Measurements from ENCODE around the gene OR1S1. TPM values are rescaled to one million over a fixed set of nuclear protein-coding genes. Genes with fewer than 3 reads are reported as not detected.

The OR1S1 gene
- total and polyA plus RNA-seq, 2 donors (not counting 3 experiments of a cell fraction or from before 2014, with no cell fraction given), result not detected

- Histone ChIP-seq H2AFZ (ENCODE audit: low read depth, low read length) (no peak within 1 kb of the TSS), H3K4me2 (ENCODE audit: insufficient read depth, low read length) (no peak within 1 kb of the TSS), H3K9ac (replicated peaks; ENCODE audit: extremely low read depth, insufficient read depth, low read length) (no peak within 1 kb of the TSS), H3K36me3 (ENCODE audit: control insufficient read depth in 2 of 2, extremely low read depth in 1 of 2, insufficient read depth in 2 of 2, low read length in 2 of 2) (no peaks in the 10 kb centered on the region), H3K4me3 (replicated peaks in 1 of 3; ENCODE audit: insufficient read depth in 1 of 3, low read depth in 1 of 3, low read length in 3 of 3) (no peak within 1 kb of the TSS), H3K79me2 (ENCODE audit: control insufficient read depth, insufficient read depth, low read length) (no peaks in the 10 kb centered on the region), H4K20me1 (replicated peaks; ENCODE audit: control insufficient read depth, extremely low read depth, insufficient read depth, low read length) (no peaks in the 10 kb centered on the region), H3K9me1 (replicated peaks; ENCODE audit: control insufficient read depth, extremely low read depth, insufficient read depth, low read length) (no peaks in the 10 kb centered on the region), H3K27ac (ENCODE audit: insufficient read depth, low read depth, low read length) (no peak within 1 kb of the TSS), H3K4me1 (ENCODE audit: control insufficient read depth, extremely low read depth, insufficient read depth, low read length) (no peaks in the 10 kb centered on the region), H3K9me3 (replicated peaks; ENCODE audit: control insufficient read depth, insufficient read depth, low read length) (no peaks in the 10 kb centered on the region), H3K27me3 (ENCODE audit: control insufficient read depth in 2 of 2, insufficient read depth in 2 of 2, low read length in 2 of 2) (no peaks in the 10 kb centered on the region)
- FAIRE-seq (no peak), DNase-seq (ENCODE audit: low read depth, low spot score) (no peak)
- dilution Hi-C loops (cut with MboI; ENCODE audit: extremely low pct_ligation_motif_present, low sequenced_read_pairs), result no loop called here
- CTCF ChIA-PET, result no interaction called here
- no TSS peak for BruUV-seq (replicated peaks)
- intact Hi-C loops (cut with micrococcal nuclease), result no loop called here
- POLR2A ChIA-PET, result no interaction called here
- TF ChIP-seq, protein P1, sequence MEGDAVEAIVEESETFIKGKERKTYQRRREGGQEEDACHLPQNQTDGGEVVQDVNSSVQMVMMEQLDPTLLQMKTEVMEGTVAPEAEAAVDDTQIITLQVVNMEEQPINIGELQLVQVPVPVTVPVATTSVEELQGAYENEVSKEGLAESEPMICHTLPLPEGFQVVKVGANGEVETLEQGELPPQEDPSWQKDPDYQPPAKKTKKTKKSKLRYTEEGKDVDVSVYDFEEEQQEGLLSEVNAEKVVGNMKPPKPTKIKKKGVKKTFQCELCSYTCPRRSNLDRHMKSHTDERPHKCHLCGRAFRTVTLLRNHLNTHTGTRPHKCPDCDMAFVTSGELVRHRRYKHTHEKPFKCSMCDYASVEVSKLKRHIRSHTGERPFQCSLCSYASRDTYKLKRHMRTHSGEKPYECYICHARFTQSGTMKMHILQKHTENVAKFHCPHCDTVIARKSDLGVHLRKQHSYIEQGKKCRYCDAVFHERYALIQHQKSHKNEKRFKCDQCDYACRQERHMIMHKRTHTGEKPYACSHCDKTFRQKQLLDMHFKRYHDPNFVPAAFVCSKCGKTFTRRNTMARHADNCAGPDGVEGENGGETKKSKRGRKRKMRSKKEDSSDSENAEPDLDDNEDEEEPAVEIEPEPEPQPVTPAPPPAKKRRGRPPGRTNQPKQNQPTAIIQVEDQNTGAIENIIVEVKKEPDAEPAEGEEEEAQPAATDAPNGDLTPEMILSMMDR (IDR thresholded peaks at IDR 0.05; ENCODE audit: extremely low read depth in 1 of 2, insufficient read depth in 1 of 2, low read depth in 1 of 2, low read length in 2 of 2), result no peak
- TF ChIP-seq EZH2 (IDR thresholded peaks at IDR 0.05; ENCODE audit: borderline replicate concordance, low read depth, low read length, severe bottlenecking), result no peak
- no peak for TF ChIP-seq FOS (IDR thresholded peaks at IDR 0.05; ENCODE audit: borderline replicate concordance, insufficient read depth, low read length)
- TF ChIP-seq GATA2 (IDR thresholded peaks at IDR 0.05; ENCODE audit: insufficient read depth, insufficient read length, low read depth, low read length), result no peak
- no peak for TF ChIP-seq JUN (IDR thresholded peaks at IDR 0.05; ENCODE audit: borderline replicate concordance, insufficient read depth, insufficient read length, low read depth)
These were observed 8.5 kb upstream of the OR1S1 start, which contains the start of gene OR1S2 for GRCh38 chr11:58204042-58204441. OR1S2 (minus strand) TSS chr11:58204142; CDS start chr11:58204142, 0 bp downstream.

- ChIA-PET CTCF (no interaction called here), POLR2A (no interaction called here)
- Histone ChIP-seq H3K4me3 (replicated peaks in 1 of 3; ENCODE audit: insufficient read depth in 1 of 3, low read depth in 1 of 3, low read length in 3 of 3) (no peak overlapping the region), H3K4me2 (ENCODE audit: insufficient read depth, low read length) (no peak overlapping the region), H3K9ac (replicated peaks; ENCODE audit: extremely low read depth, insufficient read depth, low read length) (no peak overlapping the region), H3K36me3 (ENCODE audit: control insufficient read depth in 2 of 2, extremely low read depth in 1 of 2, insufficient read depth in 2 of 2, low read length in 2 of 2) (no peaks in the 10 kb centered on the region), H3K4me1 (ENCODE audit: control insufficient read depth, extremely low read depth, insufficient read depth, low read length) (no peaks in the 10 kb centered on the region), H3K27ac (ENCODE audit: insufficient read depth, low read depth, low read length) (no peak overlapping the region), H3K27me3 (ENCODE audit: control insufficient read depth in 2 of 2, insufficient read depth in 2 of 2, low read length in 2 of 2) (no peaks in the 10 kb centered on the region), H3K79me2 (ENCODE audit: control insufficient read depth, insufficient read depth, low read length) (no peaks in the 10 kb centered on the region), H3K9me3 (replicated peaks; ENCODE audit: control insufficient read depth, insufficient read depth, low read length) (no peaks in the 10 kb centered on the region), H4K20me1 (replicated peaks; ENCODE audit: control insufficient read depth, extremely low read depth, insufficient read depth, low read length) (no peaks in the 10 kb centered on the region), H2AFZ (ENCODE audit: low read depth, low read length) (no peak overlapping the region), H3K9me1 (replicated peaks; ENCODE audit: control insufficient read depth, extremely low read depth, insufficient read depth, low read length) (no peaks in the 10 kb centered on the region)
- no TSS peak for BruUV-seq (replicated peaks)
- intact Hi-C loops (cut with micrococcal nuclease), result no loop called here
- DNase-seq (ENCODE audit: low read depth, low spot score) (no peak), FAIRE-seq (peak; percentile 18)
- no peak for TF ChIP-seq FOS (IDR thresholded peaks at IDR 0.05; ENCODE audit: borderline replicate concordance, insufficient read depth, low read length)
- TF ChIP-seq POLR2AphosphoS5 (IDR thresholded peaks at IDR 0.05; ENCODE audit: insufficient read depth, low read depth, low read length), result no peak
- TF ChIP-seq, protein P1 (IDR thresholded peaks at IDR 0.05; ENCODE audit: extremely low read depth in 1 of 2, insufficient read depth in 1 of 2, low read depth in 1 of 2, low read length in 2 of 2), result no peak
- no peak for TF ChIP-seq EZH2 (IDR thresholded peaks at IDR 0.05; ENCODE audit: borderline replicate concordance, low read depth, low read length, severe bottlenecking)
- TF ChIP-seq JUN (IDR thresholded peaks at IDR 0.05; ENCODE audit: borderline replicate concordance, insufficient read depth, insufficient read length, low read depth), result no peak
- no peak for TF ChIP-seq MYC (IDR thresholded peaks at IDR 0.05; ENCODE audit: low read depth, low read length)
- TF ChIP-seq MAX (IDR thresholded peaks at IDR 0.05; ENCODE audit: insufficient read depth, insufficient read length), result no peak
- no peak for TF ChIP-seq POLR2A (IDR thresholded peaks at IDR 0.05; ENCODE audit: low read depth, low read length)
- TF ChIP-seq GATA2 (IDR thresholded peaks at IDR 0.05; ENCODE audit: insufficient read depth, insufficient read length, low read depth, low read length), result no peak
- dilution Hi-C loops (cut with MboI; ENCODE audit: extremely low pct_ligation_motif_present, low sequenced_read_pairs), result no loop called here
These were observed 4.0 kb downstream of the OR1S1 start for GRCh38 chr11:58216476-58216875.

Data from endothelial cell of umbilical vein (primary cell).